GM18517 (cell line): ENCODE data around the gene S100A7.
"Not testable (repeated sequence)": the region's sequence is repeated elsewhere in the genome, so short reads cannot be mapped to it uniquely, and the experiment has no call there.

ENCODE experiments used
- ATAC-seq: cut with Tn5 transposase; IDR thresholded peaks from one replicate; pipeline ENCODE4 v1.9.1; 2021; ENCODE audit warnings: mild to moderate bottlenecking, moderate library complexity; ENCODE audit not compliant: unreplicated experiment

Gene S100A7

DNA sequence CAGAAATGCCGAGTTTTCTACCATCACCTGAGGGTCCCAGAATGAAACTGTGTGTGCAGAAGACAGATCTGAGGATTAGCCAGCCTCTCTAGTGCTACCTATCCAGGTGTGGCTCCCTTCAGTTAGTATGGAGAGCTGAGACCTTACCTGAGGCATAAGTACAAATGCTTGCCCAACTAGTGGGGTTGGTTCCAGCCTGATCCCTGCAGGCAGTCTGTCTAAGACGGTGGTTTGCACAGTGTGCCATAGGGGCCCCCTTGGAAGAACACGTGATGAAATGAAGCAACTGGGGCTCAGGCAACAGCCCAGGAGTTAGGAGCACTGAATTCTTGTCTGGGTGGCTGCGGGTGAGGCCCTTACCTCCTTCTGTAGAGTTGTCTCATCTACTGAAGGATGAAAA is 28.5 kb downstream of the S100A7 start:
- no peak for ATAC-seq

DNA sequence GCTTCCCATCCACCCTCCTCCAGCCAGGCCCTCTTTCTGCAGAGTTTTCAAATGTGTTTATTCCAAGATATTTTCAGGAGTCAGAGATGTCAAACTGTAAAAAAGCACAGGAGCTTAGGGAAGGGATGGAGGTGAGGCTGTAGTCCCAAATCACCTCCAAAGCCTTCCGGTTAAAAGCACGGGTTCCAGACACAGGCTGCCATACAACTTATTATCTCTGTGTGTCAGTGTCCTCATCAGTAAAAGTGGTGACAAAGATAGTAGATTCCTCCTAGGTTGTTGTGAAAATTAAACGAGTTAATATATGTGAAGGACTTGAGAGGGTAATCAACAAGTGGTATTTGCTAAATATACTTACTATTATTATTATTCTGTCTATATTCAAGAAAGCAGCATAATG is 29.0 kb downstream of the S100A7 start:
- no peak for ATAC-seq

DNA sequence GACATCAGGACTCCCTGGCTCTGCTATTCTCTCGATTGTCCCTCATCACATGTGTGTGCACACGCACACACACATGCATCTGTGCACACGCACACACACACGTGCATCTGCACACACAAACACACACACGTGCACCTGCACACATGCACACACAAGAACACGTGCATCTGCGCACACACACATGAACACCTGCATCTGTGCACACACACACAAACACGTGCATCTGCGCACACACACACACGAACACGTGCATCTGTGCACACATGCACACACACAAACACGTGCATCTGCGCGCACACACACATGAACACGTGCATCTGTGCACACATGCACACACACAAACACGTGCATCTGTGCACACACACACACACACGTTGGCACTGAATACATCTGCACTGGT is 29.4 kb downstream of the S100A7 start:
- ATAC-seq = no peak

DNA sequence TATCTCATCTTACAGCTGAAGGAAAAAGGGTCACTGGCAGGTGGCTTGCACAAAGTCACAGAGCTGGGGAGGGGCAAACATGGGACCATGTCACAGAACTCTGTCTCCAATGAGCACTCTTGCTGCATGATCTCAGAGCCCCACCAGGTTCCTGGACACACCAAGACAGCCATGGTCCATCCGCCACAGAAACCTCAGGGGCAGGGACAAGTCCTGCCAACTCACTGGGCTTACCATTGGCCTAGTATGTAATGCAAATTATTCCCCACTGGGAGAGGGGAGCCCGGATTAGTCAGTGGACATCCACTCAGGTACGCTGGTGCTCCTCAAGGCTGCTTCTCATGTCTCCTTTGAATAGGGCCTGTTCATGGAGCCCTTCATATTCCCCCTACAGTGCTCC is 29.9 kb downstream of the S100A7 start:
- ATAC-seq = no peak

DNA sequence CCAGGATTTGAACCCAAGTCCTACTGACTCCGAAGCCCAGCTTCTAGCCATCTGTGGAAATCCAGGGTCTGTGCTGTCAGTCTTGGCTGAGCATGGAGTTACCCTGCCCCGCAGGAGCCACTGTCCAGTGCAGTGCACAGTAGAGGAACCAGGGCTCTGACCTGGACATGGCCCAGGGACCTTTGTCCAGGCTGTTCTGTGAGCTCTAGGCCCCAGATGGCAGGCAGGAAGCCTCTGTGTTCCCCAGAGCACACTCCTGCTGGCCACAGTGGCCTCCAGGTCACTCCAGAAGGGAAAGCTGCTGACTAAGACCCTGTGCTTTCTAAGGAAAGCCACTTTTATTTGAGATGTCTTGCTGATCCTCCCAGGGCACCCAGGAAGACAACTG is 30.3 kb downstream of the S100A7 start:
- ATAC-seq = no peak

DNA sequence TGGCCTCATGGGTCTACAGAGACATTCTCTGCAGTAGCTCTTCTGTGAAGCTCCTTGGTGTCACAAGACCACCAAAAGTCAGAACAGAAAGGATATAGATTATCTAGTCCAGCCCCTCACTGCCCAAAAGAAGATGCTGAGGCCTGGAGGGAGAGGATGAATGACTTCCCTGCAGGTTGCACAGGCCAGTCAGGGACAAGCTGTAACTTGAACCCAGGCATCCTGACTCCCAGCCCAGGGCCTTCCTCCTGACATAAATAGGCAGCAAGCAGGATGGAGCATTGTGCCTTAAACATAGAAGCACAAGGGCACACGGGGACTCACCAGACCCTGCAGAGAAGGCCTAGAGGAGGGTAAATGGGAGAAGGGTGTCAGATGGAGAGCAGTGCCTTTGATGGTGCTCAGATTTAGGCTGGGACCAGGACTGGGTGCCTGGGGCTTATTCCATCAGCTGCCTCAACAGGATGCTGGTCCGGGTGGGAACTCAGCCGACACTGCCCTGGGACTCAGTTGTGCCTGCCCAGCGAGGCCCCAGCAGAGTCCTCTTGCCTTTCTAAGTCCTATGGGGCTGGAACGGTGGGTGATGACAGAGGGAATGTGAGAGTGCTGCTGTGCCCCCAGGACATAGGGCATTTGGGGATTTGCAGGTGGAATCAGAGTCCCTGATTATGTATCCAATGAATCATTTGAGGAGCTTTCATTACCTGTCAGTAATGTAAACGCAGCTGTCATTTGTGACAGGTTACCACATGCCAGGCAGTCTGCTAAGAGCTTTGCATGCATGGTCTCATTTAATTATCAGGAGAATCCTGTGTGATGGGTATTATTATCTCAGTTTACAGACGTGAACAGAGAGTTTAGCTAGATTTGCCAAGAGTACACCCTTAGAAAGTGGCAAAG is 30.9 kb downstream of the S100A7 start:
- ATAC-seq = no peak

DNA sequence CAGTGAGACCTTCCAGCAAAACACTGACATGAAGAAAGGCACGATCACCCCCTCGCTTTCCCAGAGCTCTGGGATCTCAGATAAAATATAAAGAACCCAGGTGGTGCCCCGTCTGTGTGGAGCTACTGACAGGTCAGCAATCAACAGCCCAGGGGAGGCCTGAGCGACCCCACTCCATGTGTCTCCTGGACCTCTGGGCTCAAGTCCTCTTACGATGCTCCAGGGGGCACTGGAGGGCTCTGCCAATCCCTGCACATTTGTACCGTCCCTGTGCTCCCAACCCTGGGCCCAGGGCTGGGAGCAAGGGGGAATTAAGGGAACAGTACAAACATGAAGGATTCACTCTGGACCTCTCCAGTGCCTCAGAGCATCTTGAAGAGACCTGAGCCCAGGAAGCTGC is 31.7 kb downstream of the S100A7 start:
- ATAC-seq = no peak

DNA sequence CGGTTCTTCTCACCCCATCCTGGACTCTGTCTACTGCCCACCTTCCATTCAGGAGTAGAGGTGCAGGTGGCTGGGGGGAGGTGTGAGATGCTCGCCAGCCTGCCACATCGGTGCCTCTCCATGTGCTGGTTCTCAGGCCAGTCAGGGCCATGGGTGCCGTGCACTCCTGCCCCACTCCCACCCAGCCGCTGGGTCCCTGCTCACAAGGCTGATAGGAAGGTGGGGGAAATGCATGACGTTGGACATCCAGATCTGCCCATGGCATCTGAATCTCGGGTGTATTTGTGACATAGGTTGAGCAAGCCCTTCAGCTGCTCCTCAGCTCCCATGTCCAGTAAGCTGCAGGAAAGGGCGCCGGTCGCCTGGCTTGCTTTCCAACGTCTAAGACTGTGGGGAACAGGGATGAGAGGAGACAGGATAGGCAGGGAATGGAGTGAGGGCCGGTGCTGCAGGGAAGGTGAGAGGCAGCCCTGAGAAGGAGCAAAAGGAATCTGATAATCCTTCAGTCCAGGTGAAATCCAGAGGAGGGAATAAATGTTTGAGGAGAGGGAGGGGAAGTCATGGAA is 32.3 kb downstream of the S100A7 start:
- no peak for ATAC-seq

- ATAC-seq = no peak
Observed at GRCh38 chr1:153426809-153427208, 33.6 kb downstream of the S100A7 start.

GRCh38 chr1:153422450-153423068 is 37.9 kb downstream of the S100A7 start:
- ATAC-seq = no peak

- no peak for ATAC-seq
Observed at GRCh38 chr1:153420306-153420705, 40.1 kb downstream of the S100A7 start.

DNA sequence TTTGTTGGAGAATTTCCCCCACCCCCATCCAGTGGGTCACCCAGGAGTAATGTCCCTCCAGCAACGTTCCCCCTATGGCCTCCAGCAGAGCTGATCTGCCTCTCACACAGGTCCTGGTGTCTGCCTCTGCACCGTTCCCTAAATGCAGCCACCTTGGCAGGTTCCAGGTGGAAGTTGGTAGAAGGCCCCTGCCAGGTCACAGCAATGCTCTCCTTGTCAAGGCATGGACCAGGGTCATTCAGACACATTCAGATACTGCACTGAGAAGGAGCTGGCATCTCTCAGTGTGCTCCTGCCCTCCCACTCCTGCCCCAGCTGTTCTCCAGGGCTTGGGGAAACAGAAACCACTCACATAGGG is 41.0 kb downstream of the S100A7 start:
- ATAC-seq = not testable (repeated sequence)

DNA sequence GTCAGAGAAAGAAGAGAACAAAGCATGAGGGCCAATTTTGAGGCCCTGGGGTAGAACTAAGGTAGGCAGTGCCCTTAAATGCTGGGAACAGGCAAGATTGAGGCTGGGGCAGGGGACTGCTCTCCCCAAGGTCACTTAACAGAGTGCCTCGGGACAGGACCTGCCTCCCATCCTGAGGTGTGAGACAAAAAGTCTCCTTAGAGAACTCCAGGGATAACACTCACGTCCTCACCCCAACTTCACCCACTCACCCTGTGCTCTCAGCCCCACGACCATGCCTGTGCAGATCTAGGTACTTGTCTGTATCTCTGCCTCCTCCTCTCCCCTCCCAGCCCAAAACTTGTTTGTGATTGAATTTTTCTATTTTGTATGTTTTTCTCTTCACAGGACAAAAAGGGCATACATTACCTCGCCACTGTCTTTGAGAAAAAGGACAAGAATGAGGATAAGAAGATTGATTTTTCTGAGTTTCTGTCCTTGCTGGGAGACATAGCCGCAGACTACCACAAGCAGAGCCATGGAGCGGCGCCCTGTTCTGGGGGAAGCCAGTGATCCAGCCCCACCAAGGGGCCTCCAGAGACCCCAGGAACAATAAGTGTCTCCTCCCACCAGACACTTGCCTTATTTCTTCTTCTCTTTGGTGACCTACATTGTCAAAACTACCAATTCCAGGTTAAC is 41.6 kb downstream of the S100A7 start:
- ATAC-seq = not testable (repeated sequence)

DNA sequence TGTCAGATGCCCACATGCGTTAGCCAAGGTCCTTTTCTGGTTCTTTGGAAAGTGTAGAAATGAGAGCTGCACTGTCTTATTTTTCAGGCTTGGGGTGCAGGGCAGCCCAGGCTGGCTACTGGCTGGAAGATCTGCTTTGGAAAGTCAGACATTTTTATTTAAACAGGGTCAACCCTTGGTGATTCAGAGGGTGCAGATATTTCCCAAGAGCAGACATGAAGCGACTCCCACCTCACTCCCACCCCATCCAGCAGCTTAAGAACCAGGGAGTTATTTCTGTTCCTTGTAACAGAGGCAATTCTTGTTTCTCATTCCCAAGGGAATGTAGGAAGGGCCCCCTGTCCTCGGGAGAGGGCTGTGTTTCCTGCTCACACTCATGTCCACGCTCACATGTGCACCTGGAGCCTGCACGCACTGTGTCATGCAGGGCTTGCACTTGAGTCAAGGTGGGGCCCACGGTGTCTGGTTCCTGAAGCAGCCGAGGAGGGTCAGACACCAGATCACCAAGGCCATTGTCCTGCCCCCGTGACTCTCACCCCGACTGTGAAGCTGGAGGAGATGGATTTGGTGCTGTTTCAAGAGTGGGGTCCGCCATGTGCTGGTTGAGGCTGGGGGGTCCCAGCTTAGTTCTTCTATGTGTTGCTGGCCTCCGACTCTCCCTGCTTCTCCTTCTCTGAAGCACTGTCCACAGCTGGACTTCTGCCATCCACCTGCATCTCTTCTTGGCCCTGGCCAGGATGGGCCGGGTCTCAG is 43.1 kb downstream of the S100A7 start:
- ATAC-seq = no peak

DNA sequence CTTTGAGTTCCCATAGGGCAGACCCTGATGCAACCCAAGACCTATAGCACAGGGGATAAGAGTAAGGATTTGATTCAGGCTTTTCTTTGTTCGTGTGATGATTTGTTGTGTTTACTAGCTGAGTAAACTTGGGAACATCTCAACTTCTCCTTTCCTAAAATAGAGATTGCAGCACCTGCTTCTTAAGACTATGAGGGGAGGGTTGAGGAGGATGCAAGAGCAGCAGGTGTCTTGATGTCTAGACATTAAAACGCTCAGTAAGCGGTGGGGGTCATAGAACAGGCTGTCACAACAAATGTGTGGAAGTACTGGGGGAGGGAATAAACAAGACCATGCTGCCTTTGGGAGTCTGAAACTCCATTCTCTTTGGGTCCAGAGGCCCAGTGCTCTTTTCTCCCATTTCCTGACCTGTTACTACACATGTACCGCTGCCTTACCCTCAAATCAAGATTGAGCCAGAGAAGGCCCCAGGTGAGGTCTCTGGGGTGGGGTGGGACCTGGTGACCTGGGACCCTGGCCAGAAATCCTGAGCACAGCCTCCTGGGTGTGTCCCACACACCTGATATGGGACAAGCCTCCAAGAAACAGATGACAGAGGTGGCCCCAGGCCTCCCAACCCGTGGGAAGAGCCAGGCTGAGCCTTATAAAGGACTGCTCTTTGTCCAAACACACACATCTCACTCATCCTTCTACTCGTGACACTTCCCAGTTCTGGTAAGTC is 44.4 kb downstream of the S100A7 start, which contains the start of gene S100A7A:
Gene S100A7A, plus strand, starts transcription at position 671 of the 721 bp plus-strand sequence. CDS start 1,563 bp downstream, outside the sequence.
- ATAC-seq = no peak

DNA sequence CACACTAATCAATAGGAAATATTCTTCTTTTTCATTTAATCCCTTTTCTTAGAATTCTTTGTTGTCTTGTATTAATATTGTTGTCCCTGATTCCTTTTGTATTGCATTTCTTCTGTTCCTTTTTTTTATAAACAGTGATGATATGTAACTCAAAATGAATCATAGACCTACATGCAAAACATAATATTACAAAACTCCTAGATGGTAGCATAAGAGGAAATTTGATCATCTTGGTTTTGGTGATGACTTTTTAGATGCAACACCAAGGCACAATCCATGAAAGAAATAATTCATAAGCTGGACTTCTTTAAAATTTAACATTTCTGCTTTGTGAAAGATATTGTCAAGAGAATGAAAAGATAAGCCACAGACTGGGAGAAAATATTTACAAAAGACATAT is 46.5 kb downstream of the S100A7 start:
- ATAC-seq = not testable (repeated sequence)
